HFF-Myc (cell line): ENCODE data around the gene DUSP3.

Experiments
- DNase-seq: peaks from one replicate; pipeline ENCODE4 v3.0.0-alpha.2; 2011; ENCODE audit warnings: low read depth; ENCODE audit errors: extremely low read depth
- H3K4me3 ChIP-seq: replicated peaks from 2 replicates; pipeline ENCODE4 v1.5.1; 2011; ENCODE audit warnings: low read depth, mild to moderate bottlenecking, control low read depth, low read length
- TF ChIP-seq, protein P1 (sequence below): IDR thresholded peaks from 2 replicates; pipeline ENCODE4 v1.5.1; 2012; ENCODE audit warnings: mild to moderate bottlenecking, low read depth, low read length, control low read depth; ENCODE audit errors: missing control alignments

DUSP3 gene

DNA sequence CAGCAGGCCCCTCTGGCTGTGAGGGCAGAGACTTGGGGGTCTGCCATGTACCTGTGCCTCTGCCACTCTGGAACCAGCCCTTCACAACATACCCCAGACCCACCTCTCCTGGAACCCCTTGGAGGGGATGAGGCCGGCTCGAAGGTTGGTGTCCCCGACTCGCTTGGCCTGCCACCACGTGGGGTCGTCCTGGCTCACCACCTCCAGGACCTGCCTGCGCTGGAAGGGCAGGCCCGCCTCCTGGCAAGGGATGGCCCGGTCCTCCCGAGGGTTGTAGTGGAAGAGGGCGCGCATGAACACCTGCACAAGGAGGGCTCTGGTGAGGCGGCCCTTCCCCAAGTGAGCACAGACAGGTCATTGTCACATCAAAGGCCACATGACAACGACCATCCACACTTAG is 42.0 kb upstream of the DUSP3 start:
- no peak for DNase-seq
- TF ChIP-seq, protein P1, sequence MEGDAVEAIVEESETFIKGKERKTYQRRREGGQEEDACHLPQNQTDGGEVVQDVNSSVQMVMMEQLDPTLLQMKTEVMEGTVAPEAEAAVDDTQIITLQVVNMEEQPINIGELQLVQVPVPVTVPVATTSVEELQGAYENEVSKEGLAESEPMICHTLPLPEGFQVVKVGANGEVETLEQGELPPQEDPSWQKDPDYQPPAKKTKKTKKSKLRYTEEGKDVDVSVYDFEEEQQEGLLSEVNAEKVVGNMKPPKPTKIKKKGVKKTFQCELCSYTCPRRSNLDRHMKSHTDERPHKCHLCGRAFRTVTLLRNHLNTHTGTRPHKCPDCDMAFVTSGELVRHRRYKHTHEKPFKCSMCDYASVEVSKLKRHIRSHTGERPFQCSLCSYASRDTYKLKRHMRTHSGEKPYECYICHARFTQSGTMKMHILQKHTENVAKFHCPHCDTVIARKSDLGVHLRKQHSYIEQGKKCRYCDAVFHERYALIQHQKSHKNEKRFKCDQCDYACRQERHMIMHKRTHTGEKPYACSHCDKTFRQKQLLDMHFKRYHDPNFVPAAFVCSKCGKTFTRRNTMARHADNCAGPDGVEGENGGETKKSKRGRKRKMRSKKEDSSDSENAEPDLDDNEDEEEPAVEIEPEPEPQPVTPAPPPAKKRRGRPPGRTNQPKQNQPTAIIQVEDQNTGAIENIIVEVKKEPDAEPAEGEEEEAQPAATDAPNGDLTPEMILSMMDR = no peak
- H3K4me3 ChIP-seq = no peak overlapping the region

DNA sequence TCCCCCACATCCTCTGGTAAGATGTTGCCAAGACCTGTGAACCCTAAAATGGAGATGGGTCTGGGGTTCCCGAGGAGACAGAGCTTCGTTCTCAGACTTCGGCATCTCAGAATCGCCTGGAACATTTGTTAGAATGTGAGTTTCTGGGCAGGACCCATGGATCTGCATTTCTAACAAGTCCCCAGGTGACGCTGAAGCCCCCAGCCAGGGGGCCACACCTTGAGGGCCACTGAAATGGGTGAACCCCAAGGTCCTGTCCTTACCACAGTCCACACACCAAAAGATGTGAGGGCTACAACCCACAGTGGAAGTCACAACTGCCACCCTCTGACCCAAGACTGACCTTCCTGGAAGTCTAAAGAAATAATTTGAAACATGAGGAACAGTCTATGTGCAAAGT is 40.2 kb upstream of the DUSP3 start:
- H3K4me3 ChIP-seq = no peak overlapping the region
- TF ChIP-seq, protein P1 = no peak
- no peak for DNase-seq

DNA sequence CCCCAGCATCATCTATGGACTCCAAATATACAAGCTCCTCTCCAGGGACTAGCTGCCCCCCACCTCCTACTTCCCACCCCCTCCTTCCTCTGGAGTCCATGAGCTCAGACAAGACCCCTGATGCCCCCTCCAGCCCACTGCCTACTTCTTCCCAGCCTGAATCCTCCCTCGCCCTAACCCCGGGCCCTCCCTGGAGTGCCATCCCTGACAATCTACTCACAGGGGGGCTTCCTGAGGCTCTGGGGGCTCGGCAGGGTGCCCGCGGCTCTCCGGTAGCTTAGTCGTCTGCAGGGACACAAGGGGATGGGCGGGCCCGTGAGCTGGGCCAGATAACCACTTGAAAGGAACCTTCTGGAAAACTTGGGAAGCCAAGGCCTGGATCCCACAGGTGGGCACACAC is 39.0 kb upstream of the DUSP3 start:
- DNase-seq = no peak
- no peak overlapping the region for H3K4me3 ChIP-seq
- TF ChIP-seq, protein P1 = no peak

DNA sequence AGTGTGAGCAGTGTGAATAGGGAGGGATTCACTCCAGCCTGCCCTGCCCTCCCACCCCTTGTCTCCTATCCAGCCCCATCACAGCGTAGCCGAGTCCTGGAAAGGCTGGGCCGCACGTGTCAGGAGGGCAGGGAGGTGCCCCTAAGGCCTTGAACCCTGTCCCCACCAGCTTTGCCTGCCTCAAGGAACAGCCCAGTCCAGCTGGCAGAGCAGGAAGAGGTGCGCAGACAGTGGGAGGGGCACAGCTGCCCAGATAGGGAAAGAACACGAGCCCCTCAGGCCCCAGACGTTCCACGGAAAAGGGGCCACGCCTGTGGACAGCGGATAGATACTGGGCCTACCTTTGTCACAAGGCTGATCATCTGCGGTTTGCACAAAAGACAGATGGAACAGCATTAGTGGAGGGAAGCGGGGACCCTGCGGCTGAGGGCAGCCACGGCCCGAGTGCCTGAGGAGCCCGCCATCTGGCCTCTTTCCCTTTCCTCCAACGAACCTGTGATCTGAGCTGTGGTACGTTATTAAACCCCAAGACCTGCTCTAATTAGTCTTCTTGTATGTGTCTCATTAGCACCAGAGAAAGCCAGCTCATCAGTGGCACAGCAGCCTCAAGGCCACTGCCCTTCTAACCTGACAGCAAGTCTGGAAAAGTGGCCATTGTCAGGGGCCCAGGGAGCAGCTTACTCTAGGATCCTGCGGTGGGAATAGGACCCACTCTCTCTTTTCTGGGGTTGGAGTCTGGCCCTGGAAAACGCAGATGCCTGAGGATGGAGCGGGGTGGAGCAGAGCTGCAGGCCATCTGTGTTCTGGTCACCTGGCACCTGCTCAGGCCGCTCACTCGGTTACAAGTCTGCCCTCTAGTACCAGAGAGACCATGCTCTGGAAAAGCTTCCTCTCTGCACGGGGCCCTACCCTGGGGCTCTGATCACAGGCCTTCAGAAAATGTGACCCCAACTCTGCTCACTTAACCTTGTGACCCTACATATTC is 37.9 kb upstream of the DUSP3 start:
- no peak for DNase-seq
- H3K4me3 ChIP-seq = no peak overlapping the region
- TF ChIP-seq, protein P1 = no peak

DNA sequence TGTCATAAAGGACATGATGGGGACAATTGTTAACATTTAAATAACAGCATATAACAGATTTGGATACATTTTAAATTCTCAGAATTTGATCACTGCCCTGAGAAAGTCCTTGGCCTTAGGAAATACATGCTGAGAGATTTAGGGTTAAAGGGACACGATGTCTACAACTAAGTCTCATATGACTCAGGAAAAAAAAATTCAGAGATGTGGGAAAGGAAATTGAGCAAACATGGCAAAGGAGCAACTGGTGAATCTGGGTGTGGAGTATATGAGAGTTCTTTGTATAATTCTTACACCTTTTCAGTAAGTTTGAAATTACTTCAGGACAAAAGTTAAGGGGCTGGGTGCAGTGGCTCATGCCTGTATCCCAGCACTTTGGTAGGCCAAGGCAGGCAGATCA is 35.9 kb upstream of the DUSP3 start:
- DNase-seq = peak; percentile 10
- TF ChIP-seq, protein P1 = no peak
- no peak overlapping the region for H3K4me3 ChIP-seq

DNA sequence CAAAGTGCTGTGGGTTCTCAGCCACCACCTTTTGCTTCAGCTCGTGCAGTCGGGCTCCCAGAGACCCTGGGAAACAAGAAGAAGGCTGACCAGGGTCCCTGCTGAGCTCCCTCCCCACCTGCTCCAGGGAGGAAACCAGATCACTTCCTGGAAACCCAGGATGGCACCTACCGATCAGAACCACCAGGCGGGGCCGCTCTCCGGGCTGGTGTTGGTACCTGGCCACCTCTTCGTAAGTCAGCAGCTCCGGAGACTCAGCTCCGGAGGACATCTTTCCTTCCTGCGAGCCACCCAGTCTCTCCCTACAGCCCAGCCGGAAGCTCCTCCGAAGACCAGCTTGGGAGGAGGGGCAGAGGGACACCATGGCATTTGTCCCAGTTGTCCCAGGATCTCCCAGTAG is 35.2 kb upstream of the DUSP3 start:
- no peak overlapping the region for H3K4me3 ChIP-seq
- DNase-seq = no peak
- TF ChIP-seq, protein P1 = no peak
